A673 (cell line): ENCODE results near the gene EML1.

Experiments used
- EZH2 ChIP-seq: fragments of 200-600 bp; sonication (generic); IDR thresholded peaks from 2 replicates; pipeline ENCODE4 v1.6.1; 2017; ENCODE audit warnings: borderline replicate concordance, low read depth, mild to moderate bottlenecking, mixed read lengths, antibody characterized with exemption, low read length; ENCODE audit not compliant: poor library complexity, severe bottlenecking
- TF ChIP-seq, protein P1 (sequence below): fragments of 300-800, 200-600 bp; sonication (generic); conservative IDR thresholded peaks from 2 replicates; pipeline ENCODE4 v1.5.1; 2017; ENCODE audit warnings: low read depth, mild to moderate bottlenecking, antibody characterized with exemption, low read length, moderate library complexity, mixed read lengths

DNA sequence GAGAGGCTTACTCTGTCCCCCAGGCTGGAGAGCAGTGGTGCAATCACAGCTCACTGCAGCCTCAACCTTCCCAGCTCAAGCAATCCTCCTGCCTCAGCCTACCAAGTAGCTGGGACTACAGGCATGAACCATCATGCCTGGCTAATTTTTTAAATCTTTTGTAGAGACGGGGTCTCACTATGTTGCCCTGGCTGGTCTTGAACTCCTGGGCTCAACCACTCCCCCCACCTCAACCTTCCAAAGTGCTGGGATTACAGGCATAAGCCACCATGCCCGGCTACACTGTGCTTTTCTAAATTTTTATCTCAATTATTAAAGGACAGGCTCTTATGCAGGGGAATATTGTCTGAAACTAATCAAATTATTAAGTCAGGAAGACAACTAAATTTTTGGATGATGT lies 44.6 kb downstream of the EML1 start:
- TF ChIP-seq, protein P1, sequence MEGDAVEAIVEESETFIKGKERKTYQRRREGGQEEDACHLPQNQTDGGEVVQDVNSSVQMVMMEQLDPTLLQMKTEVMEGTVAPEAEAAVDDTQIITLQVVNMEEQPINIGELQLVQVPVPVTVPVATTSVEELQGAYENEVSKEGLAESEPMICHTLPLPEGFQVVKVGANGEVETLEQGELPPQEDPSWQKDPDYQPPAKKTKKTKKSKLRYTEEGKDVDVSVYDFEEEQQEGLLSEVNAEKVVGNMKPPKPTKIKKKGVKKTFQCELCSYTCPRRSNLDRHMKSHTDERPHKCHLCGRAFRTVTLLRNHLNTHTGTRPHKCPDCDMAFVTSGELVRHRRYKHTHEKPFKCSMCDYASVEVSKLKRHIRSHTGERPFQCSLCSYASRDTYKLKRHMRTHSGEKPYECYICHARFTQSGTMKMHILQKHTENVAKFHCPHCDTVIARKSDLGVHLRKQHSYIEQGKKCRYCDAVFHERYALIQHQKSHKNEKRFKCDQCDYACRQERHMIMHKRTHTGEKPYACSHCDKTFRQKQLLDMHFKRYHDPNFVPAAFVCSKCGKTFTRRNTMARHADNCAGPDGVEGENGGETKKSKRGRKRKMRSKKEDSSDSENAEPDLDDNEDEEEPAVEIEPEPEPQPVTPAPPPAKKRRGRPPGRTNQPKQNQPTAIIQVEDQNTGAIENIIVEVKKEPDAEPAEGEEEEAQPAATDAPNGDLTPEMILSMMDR = no peak
- no peak for TF ChIP-seq EZH2
